Activated CD8-positive, alpha-beta memory T cell treated with anti-CD3 and anti-CD28 coated beads for 1 hour (primary cell): ENCODE data around the gene CDC42BPA.
"Not testable (repeated sequence)": the region's sequence is repeated elsewhere in the genome, so short reads cannot be mapped to it uniquely, and the experiment has no call there.

Source experiments
- DNase-seq, 2 donors: peaks; one replicate each; pipeline ENCODE4 v3.0.0-alpha.2; 2020; ENCODE audit warnings: low read depth in 1 of 2; ENCODE audit errors: extremely low read depth in 1 of 2

Gene CDC42BPA

DNA sequence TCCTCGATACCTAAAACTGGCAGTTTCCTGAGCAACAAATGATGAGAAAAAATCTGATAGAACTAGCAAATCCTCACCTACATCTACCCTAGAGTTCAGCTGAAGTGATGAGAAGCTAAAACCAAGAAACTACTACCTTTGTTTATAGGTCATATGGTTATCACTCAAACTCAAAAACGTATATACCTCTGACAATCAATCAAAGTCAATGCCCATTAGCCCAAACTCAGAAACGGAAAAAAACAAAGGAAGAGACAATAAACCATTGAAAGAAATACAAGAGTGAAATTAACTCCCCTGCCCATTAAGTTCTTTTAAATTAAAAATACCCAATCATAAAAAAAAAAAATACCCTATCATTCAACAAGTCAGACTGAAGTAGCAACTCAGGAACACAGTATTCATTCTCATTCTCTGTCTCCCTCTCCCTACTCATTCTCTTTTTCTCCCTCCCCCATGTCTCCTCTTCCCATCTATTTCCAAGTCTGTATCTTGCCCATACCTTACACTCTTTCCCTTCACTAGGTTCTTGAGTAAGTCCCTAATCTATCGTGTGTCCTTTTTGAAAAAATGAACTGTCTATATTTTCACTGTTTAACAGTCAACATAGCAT lies 6.8 kb downstream of the CDC42BPA start:
- no peak for DNase-seq

DNA sequence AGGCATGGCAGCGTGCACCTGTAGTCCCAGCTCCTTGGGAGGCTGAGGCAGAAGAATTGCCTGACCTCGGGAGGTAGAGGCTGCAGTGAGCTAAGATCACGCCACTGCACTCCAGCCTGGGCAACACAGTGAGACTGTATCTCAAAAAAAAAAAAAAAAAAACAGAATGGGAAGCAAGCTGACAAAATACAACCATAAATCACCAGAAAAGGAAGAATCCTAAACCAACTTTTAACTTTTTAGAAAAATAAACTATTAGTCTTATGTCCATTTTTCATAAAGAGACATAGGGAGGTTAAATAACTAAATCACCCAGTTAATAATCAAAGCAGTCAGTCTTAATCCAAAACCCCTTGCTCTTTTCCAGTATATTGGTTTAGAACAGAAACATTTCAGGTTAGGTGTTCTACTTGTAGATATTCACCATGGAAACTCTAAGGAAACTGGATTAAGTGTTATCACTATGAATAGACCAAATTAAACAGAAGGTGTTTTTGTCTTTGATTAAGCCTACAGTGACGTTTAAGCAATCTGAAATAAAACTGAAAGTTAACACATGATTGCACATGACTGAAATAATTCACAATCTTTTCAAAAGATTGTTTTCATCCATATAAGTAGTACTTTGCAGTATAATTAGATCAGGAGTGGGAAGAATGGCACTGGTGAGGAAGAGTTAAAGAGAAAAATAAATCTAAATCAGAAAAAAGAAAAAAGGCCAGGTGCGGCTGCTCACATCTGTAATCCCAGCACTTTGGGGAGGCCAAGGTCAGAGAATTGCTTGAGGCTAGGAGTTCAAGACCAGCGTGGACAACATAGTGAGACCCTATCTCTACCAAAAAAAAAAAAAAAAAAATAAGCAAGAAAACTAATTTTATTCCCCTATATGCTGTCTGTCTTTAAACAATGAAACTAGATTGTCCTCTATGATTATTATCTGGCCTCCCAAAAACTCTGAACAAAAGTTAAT lies 9.6 kb downstream of the CDC42BPA start:
- DNase-seq: no peak

DNA sequence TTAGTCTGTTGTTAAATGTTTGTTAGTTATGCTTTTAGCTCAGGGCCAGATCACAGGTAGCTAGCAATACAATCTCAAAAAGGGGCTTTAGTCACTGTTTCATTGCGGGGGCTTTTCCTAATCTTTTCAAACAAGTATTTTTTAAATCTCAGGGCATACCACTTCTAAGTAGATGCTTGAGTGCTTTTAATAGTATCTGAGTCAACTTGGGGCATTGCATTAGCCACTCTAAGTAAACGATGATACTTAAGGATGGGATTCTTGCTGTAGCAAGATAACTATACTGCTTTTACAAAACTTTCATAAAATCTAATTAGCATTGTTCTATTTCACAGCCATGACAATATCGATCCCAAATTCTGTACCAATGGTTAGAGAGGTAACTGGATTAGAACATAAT lies 11.6 kb downstream of the CDC42BPA start:
- DNase-seq: no peak

DNA sequence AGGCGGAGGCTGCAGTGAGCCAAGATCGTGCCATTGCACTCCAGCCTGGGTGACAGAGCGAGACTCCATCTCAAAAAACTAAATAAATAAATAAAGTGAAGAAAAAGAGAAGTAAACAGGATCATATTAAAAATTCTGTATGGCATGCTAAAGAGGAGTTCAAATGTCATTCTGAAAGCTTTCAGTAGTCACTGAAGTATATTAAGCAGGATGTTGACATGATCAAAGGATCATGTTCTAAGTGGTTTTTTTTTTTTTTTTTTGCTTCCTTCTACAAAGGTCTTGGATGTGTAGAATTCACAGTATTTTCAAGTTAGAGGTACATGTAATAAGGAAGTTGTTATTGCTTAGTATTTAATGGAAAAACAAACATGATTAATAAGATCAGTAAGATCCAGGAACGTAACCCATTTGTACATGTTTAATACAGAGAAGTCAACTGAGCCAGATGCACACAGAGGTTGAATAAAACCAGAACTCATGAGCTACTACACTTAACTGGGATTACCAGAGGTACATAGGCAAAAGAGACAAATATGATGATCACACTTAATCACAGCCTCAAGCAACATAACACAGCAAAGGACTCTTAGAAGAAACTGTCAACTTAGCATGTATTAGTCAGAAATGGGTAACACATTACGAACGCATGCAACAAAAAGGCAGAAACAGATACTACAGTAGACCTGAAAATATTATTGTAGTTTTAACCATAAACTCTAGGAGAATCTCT lies 12.2 kb downstream of the CDC42BPA start:
- no peak for DNase-seq

DNA sequence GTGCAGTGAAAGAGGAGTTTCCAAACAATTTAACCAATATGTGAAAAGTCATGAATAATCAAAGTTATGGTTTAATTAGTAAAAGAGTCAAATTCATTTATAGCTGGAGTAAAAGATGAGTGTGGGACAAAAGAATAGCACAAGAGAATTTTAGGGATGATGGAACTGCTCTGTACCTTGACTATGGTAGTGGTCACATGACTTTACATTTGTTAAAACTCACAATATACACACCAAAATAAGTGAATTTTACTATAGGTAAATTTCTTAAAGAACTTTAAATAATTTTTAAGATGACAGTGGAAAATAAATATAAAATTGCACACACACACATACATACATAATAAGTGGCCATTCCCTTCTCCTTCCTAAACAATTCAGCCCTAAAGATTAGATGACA lies 13.6 kb downstream of the CDC42BPA start:
- no peak for DNase-seq

DNA sequence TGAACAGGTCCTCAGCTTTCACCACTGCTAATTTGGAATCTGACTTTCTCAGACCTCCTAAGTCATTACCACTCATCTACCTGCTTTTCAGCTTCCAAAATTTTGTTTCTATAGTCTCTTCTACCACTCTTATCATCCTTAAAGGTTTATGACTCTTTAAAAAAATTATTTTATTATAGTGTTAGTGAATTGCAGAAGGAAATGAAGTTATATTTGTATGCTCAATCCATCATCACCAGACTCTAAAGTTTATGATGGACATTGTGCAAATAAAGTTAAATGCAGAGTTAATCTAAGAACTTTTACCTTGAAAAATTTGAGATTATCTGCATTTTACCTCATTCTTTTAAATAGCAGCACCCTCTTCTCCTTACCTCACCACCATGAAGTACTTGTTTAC lies 14.6 kb downstream of the CDC42BPA start:
- no peak for DNase-seq

DNA sequence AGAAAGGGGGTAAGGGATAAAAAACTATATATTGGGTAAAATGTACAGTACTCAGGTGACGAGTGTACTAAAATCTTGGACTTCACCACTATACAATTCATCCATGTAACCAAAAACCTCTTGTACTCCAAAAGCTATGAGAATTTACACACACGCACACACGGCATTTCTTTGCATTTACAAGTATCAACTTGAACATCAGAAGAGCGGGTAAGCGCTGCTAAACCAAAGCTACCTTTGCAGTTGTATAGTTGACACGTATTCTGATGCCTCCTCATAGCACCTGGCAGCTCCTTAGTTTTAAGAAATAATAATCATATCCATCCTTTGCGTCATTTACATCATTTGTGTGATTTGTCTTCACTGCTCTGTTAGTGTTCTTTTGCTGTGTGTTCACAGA lies 17.6 kb downstream of the CDC42BPA start:
- no peak for DNase-seq

DNA sequence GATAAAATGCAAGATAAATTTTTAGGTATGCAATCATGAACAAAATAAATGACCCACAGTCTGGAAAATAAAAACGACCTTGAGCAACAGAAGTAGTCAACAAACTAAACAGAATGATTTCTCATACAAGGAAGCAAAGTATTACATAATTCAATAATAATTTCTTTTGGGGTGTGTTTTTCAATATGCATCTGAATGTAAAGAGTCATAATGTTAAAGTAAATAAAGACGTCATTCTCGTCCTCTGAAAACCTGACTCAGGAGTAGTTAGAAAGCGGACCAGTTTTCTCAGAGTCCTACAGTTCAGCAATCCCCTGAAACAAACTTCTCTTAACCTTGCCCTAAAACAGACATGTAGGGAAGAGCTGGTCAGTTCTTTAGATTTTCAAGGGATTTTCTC lies 18.6 kb downstream of the CDC42BPA start:
- no peak for DNase-seq

DNA sequence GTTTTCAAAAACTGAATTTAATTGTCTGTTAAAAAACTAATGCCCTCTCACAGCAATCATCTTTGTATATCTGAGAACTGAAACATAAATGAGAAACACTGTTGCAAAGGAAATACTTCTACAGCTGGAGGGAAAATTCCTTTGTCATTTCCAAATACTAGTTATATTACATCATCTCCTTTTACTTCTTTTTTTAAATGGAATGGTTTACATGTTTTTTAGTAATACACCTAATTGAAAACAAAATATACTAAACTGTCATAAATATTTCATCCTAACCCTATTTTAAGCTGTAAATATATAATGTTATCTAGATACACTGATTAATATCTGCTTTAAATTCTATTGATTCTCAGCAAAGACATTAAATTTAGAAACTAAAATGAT lies 19.1 kb downstream of the CDC42BPA start:
- no peak for DNase-seq

DNA sequence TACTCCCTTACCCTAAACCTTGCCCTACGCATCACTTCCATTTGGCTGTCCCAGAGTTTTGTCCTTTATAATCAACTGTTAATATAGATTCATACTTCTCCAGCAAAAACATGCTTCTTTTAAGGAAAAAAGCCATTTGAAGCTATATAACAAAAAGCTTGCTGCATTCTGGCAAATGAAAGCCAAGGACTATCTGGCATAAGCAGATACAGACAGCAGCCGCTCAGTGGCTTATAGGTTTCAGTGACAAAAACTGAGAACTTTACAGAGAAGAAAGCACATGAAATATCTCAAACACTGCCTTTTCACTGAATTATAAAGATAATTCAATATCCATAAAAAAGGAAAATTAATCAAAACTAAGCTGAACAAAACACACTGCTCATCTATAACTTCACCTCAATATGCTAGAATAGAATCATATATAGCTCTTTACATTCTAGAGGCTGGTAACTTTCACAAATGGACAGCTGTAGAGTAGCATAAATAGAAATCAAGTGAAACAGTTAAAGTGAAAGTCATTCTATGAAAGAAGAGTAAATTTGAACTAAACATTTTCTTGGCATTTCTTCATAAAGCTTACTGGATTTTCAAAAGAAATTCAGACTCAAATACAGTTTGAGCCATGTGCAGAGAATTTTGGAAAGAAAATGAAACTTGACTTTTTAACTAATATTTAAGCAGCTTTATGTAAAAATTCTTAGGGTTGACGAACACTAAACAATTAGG lies 19.6 kb downstream of the CDC42BPA start:
- no peak for DNase-seq

DNA sequence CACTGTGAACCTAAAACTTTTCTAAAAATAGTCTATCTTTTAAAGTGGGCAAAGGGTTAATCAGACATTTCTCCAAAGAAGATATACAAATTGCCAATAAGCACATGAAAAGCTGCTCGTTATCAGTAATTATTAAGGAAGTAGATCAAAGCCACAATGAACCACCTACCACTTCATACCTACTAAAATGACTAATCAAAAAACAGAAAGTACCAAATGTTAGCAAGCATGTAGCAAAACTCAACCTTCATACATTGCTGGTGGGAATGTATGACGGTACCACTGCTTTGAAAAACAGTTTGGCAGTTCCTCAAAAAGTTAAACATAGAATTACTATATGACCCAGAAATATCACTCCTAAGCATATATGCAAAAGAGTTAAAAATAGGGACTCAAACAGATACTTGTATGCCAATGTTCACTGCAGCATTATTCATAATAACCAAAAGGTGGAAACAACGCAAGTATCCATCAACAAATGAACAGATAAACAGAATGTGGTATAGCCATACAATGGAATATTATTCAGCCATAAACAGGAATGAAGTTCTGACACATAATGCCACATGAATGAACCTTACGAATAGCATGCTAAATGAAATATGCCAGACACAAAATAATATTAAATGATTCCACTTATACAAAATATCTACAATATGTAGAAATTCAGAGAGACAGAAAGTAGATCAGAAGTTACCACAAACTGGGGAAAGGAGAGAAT lies 21.1 kb downstream of the CDC42BPA start:
- DNase-seq: no peak

DNA sequence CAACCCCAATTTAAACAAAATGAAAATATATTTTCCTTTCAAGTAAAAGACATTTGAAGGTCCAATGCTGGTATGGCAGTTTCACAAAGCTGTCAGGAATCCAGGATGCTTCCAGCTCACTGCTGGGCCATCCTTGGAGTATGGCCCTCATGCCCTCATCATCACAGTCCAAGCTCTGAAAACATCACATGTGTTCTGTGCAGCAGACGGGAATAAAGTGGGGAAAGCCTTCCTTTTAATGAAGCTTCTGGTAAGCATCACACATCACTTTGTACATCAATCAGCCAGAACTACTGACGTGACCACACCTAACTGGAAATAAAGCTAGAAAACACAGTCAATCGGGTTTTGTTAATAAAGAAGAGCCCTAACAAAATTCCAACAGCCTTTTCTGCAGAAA lies 22.7 kb downstream of the CDC42BPA start:
- no peak for DNase-seq

DNA sequence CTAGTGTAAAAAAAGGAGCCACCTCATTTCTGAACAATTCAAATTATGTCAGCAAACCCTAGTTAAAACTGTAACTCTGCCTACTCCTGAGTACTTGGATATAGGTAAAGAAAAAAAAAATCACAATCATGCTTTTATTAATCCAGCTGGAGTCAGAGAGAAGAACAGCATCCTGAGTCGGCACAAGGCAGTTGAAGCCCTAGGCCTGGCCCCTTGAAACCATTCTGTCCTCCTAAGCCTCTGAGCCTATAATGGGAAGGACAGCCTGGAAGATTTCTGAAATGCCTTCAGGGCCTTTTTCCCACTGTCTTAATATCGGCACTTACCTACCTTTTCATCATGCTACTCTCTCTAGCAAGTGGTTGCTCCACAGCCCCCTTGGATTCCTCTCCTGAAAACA lies 32.5 kb downstream of the CDC42BPA start:
- no peak for DNase-seq

DNA sequence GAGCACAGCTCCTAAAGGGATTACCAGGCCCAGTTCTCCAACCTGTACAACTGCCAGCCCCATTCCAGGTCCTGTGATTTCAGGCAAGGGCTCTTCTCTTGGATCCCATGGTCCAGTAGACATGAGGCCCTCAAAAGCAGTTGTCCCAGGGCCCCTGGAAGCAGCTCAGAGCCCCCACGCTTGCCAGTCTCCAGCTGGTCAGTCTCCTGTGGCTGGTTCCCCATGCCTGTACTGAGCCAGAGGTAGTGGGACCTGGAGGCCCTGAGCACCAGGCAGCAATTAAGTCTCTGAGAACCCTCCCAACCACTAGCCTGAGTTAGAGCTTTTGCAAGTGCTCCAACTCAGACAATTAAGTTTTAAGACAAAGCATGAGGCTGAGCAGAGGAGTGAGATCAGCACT lies 36.9 kb downstream of the CDC42BPA start:
- DNase-seq: no peak

DNA sequence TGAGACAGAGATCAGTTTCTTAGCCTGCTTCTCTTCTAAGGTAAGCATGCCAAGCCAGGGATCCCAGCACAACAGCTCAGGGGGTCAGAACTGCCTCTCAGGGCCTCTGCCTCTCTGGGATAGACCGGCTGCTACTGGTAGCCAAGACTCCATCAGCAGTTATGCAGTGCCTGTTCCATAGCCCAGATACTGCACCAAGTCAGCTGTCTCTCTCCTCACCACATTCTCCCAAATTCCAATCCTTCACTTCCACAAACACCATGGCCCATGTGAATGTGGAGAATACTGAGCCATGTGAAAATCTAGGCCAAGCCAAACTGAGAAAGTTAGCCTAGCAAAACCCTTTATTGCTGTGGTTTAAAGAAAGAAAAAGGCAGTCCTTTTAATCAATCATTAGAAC lies 37.5 kb downstream of the CDC42BPA start:
- no peak for DNase-seq

DNA sequence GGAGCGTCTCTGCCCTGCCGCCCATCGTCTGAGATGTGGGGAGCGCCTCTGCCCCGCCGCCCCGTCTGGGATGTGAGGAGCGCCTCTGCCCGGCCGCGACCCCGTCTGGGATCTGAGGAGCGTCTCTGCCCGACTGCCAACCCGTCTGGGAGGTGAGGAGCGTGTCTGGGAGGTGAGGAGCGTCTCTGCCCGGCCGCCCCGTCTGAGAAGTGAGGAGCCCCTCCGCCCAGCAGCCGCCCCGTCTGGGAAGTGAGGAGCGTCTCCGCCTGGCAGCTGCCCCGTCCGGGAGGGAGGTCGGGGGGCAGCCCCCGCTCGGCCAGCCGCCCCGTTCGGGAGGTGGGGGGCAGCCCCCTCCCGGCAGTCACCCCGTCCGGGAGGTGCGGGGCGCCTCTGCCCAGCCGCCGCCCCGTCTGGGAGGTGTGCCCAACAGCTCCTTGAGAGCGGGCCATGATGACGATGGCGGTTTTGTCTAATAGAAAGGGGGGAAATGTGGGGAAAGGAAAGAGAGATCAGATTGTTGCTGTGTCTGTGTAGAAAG lies 42.1 kb downstream of the CDC42BPA start:
- DNase-seq: not testable (repeated sequence)

DNA sequence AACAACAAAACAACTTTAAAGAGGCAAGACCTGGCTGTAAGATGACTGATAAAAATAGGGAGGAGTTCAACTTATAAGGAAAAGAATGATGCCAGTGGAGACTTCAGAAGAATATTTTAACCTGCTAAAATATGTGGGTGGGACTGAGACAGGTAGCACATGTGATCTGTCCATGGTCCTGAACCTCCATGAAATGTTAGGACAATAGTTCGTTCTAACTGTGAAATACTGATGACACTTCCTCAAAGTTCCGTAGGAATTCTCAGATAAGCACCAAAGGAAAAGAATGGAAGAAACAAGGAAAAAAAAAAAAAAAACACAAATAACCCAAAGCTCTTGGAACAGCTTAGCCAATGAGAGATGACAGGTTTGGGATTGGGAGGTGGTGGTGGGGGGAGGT lies 44.7 kb downstream of the CDC42BPA start:
- DNase-seq: no peak

DNA sequence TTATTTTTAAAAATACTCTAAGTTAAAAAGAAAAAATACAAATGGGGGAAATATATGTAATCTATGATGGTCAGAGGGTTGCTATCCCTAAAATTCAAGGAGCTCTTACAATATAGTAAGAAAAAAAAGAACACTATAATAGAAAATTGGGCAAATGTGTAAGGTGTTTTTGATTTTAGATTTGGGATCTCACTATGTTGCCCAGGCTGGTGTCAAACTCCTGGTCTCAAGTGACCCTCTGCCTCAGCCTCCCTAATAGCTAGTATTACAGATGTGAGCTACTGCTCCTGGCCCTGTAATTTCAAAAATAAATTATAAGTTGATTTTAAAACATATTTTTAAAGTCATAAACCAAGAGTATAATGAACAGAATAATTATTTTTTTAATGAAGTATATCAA lies 45.9 kb downstream of the CDC42BPA start:
- no peak for DNase-seq

DNA sequence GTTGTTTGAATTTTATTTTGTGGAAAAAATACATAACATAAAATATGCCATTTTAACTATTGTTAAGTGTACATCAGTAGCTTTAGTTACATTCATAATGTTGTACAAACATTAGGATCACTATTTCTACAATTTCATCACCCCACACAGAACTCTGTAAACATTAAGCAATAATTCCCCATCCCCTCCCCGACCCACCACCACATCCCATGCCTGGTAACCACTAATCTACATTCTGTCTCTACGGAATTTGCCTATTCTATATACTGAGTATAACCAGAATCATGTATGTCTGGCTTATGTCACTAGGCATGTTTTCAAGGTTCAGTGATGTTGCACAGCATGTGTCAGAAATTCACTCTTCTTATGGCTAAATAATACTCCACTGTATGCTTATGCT lies 47.7 kb downstream of the CDC42BPA start:
- DNase-seq: no peak

DNA sequence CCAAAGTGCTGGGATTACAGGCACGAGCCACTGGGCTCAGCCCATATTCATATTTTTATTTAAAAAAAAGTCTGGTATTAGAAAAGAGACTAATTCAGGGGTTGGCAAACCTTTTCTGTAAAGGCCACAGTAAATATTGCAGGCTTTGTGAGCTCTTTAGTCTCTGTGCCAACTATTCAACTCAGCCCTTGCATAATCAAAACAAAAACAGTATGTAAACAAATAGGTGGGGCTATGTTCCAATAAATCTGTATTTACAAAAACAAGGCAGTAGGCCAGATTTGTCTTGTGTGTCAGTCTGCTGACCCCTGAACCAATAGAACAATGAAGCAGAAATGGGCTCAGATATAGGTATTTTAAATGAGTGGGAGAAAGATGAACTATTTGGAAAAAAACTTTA lies 49.3 kb downstream of the CDC42BPA start:
- no peak for DNase-seq
